Measurements from ENCODE around the gene ABCA13.

DNA sequence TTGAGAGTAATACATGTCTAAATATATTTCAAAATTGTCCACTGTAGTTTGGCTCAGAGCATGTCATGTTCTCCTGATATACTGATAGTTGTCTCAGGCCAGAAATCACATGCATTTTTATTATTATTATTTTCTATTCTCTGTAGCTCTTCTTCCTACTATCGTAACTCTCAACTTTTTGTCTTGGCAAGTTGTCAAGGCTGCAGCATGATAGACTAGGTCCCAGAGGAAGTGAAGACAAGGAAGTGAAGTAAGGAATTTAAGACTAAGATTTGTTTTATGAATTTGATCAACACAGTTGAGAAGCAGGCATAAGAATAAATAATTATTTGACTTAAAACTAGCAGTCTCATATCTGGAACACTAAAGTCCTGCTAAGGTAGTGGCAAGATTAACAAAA, 369.5 kb downstream of the ABCA13 start:
- TF ChIP-seq HDGF (IDR thresholded peaks at IDR 0.05; ENCODE audit: borderline replicate concordance): no peak
- TF ChIP-seq FOXA1 (IDR thresholded peaks at IDR 0.05): no peak
- TF ChIP-seq, protein P1, sequence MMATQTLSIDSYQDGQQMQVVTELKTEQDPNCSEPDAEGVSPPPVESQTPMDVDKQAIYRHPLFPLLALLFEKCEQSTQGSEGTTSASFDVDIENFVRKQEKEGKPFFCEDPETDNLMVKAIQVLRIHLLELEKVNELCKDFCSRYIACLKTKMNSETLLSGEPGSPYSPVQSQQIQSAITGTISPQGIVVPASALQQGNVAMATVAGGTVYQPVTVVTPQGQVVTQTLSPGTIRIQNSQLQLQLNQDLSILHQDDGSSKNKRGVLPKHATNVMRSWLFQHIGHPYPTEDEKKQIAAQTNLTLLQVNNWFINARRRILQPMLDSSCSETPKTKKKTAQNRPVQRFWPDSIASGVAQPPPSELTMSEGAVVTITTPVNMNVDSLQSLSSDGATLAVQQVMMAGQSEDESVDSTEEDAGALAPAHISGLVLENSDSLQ (IDR thresholded peaks at IDR 0.05): no peak
- TF ChIP-seq BHLHE40 (IDR thresholded peaks at IDR 0.05; ENCODE audit: borderline replicate concordance): no peak
- no peak for TF ChIP-seq SP1 (IDR thresholded peaks at IDR 0.05)
- TF ChIP-seq FOXM1 (IDR thresholded peaks at IDR 0.05; ENCODE audit: borderline replicate concordance): no peak
- no peak for TF ChIP-seq CTBP1 (IDR thresholded peaks at IDR 0.05; ENCODE audit: borderline replicate concordance)
- no peak for TF ChIP-seq ZNF384 (IDR thresholded peaks at IDR 0.05)
